Measurements from ENCODE around the gene EEF1G. TPM values are rescaled to one million over a fixed set of nuclear protein-coding genes. Genes with fewer than 3 reads are reported as not detected.

Gene EEF1G
- total and polyA plus RNA-seq, 9 of the 15 experiments (the other 6 are each of a cell fraction or from before 2014, with no cell fraction given): 985 to 2,349 (median 2,035) TPM

DNA sequence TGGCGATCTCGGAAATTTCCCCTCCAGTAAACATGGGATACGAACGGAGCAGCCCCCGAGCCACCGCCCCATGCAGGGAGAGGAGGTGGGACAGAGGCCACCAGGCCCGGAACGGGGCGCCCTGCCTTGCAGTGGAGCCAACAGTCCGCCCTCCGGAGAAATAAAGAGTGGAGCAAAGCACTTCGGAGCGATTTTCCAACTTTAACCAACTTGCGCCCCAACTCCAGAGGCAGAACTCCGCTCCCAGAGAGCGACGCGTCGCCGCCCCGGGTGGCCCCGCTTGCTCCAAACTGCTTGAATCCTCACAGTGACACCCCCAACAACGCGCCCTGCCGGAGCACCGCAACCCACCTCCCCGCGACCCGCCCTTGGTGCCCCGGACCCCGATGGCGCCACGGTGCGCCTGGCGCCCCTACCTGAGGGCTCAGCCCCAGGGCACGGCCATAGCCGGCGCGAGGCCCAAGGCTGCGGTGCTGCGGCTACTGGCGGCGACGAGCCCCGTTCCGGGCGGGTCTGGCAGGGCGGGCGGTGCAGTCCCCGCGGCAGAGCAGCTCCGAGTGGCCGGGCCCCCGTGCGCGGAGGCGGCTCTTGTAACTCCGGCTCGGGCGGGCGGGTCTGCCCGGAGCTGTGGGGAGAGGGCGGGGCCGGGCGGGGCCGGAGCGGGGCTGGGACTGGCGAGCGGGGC is 27.3 kb downstream of the EEF1G start, which contains the start of gene AHNAK (continued):
- TF ChIP-seq SMARCA5 (IDR thresholded peaks at IDR 0.05) (no peak), MTF1 (CRISPR knock-in tag; IDR thresholded peaks at IDR 0.05; ENCODE audit: borderline replicate concordance) (no peak), MCM5 (IDR thresholded peaks at IDR 0.05; ENCODE audit: low read depth) (no peak), ZNF140 (CRISPR knock-in tag; IDR thresholded peaks at IDR 0.05) (no peak), ARNT (IDR thresholded peaks at IDR 0.05) (no peak), EP400 (IDR thresholded peaks at IDR 0.05) (no peak), NFATC3 (IDR thresholded peaks at IDR 0.05) (no peak), TBL1XR1 (IDR thresholded peaks at IDR 0.05; ENCODE audit: low read length in 2 of 2) (no peak), PURB (CRISPR knock-in tag; IDR thresholded peaks at IDR 0.05; ENCODE audit: low read depth) (no peak), MCM3 (IDR thresholded peaks at IDR 0.05) (no peak), POLR2G (IDR thresholded peaks at IDR 0.05; ENCODE audit: low read depth, low read length) (peak; percentile 92), CREBBP (IDR thresholded peaks at IDR 0.05; ENCODE audit: low read depth, low read length) (no peak), BRD4 (IDR thresholded peaks at IDR 0.05) (0 out of 2 replicates have a peak, but pooled peaks have one; percentile 20), SRF (CRISPR knock-in tag; IDR thresholded peaks at IDR 0.05) (0 out of 4 replicates have a peak, but pooled peaks of 1 of the 2 experiments have one; percentile 15)
- TF ChIP-seq, protein P1, sequence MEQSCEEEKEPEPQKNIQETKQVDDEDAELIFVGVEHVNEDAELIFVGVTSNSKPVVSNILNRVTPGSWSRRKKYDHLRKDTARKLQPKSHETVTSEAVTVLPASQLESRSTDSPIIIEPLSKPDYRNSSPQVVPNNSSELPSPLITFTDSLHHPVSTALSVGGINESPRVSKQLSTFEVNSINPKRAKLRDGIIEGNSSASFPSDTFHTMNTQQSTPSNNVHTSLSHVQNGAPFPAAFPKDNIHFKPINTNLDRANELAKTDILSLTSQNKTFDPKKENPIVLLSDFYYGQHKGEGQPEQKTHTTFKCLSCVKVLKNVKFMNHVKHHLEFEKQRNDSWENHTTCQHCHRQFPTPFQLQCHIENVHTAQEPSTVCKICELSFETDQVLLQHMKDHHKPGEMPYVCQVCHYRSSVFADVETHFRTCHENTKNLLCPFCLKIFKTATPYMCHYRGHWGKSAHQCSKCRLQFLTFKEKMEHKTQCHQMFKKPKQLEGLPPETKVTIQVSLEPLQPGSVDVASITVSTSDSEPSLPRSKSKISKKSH (CRISPR knock-in tag; IDR thresholded peaks at IDR 0.05): no peak
- TF ChIP-seq, protein P2, sequence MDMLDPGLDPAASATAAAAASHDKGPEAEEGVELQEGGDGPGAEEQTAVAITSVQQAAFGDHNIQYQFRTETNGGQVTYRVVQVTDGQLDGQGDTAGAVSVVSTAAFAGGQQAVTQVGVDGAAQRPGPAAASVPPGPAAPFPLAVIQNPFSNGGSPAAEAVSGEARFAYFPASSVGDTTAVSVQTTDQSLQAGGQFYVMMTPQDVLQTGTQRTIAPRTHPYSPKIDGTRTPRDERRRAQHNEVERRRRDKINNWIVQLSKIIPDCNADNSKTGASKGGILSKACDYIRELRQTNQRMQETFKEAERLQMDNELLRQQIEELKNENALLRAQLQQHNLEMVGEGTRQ (CRISPR knock-in tag; IDR thresholded peaks at IDR 0.05): no peak
- TF ChIP-seq, protein P3, sequence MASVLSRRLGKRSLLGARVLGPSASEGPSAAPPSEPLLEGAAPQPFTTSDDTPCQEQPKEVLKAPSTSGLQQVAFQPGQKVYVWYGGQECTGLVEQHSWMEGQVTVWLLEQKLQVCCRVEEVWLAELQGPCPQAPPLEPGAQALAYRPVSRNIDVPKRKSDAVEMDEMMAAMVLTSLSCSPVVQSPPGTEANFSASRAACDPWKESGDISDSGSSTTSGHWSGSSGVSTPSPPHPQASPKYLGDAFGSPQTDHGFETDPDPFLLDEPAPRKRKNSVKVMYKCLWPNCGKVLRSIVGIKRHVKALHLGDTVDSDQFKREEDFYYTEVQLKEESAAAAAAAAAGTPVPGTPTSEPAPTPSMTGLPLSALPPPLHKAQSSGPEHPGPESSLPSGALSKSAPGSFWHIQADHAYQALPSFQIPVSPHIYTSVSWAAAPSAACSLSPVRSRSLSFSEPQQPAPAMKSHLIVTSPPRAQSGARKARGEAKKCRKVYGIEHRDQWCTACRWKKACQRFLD (CRISPR knock-in tag; IDR thresholded peaks at IDR 0.05): no peak
- TF ChIP-seq, protein P4, sequence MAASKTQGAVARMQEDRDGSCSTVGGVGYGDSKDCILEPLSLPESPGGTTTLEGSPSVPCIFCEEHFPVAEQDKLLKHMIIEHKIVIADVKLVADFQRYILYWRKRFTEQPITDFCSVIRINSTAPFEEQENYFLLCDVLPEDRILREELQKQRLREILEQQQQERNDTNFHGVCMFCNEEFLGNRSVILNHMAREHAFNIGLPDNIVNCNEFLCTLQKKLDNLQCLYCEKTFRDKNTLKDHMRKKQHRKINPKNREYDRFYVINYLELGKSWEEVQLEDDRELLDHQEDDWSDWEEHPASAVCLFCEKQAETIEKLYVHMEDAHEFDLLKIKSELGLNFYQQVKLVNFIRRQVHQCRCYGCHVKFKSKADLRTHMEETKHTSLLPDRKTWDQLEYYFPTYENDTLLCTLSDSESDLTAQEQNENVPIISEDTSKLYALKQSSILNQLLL (CRISPR knock-in tag; IDR thresholded peaks at IDR 0.05; ENCODE audit: borderline replicate concordance): no peak
- TF ChIP-seq, protein P5, sequence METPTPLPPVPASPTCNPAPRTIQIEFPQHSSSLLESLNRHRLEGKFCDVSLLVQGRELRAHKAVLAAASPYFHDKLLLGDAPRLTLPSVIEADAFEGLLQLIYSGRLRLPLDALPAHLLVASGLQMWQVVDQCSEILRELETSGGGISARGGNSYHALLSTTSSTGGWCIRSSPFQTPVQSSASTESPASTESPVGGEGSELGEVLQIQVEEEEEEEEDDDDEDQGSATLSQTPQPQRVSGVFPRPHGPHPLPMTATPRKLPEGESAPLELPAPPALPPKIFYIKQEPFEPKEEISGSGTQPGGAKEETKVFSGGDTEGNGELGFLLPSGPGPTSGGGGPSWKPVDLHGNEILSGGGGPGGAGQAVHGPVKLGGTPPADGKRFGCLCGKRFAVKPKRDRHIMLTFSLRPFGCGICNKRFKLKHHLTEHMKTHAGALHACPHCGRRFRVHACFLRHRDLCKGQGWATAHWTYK (CRISPR knock-in tag; IDR thresholded peaks at IDR 0.05): peak; percentile 85; the same call in 1 of the 2 replicates
- TF ChIP-seq, protein P6, sequence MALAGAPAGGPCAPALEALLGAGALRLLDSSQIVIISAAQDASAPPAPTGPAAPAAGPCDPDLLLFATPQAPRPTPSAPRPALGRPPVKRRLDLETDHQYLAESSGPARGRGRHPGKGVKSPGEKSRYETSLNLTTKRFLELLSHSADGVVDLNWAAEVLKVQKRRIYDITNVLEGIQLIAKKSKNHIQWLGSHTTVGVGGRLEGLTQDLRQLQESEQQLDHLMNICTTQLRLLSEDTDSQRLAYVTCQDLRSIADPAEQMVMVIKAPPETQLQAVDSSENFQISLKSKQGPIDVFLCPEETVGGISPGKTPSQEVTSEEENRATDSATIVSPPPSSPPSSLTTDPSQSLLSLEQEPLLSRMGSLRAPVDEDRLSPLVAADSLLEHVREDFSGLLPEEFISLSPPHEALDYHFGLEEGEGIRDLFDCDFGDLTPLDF (CRISPR knock-in tag; IDR thresholded peaks at IDR 0.05): no peak

All from K562 (cell line).